NCI-H187 treated with DMSO at 0.1 percent for 48 hours (cell line): ENCODE results near the gene IFNG-AS1.

Experiments used
- DNase-seq: peaks from one replicate; lab custom pipeline; 2025; lab: John Stamatoyannopoulos, UW

IFNG-AS1 gene

GRCh38 chr12:68037616-68038255 is 48.5 kb downstream of the IFNG-AS1 start:
- DNase-seq: no peak

- no peak for DNase-seq
Measured at GRCh38 chr12:68038650-68039049, 49.4 kb downstream of the IFNG-AS1 start.

- DNase-seq: peak; percentile 81
Measured at GRCh38 chr12:68040450-68041075, 51.3 kb downstream of the IFNG-AS1 start.

- peak; percentile 47 for DNase-seq
Measured at GRCh38 chr12:68042212-68042699, 53.0 kb downstream of the IFNG-AS1 start.

- no peak for DNase-seq
Measured at GRCh38 chr12:68043435-68043834, 54.2 kb downstream of the IFNG-AS1 start.

GRCh38 chr12:68048648-68049297 is 59.5 kb downstream of the IFNG-AS1 start:
- DNase-seq: no peak

GRCh38 chr12:68056300-68056699 is 67.1 kb downstream of the IFNG-AS1 start:
- no peak for DNase-seq

GRCh38 chr12:68063900-68064590 is 74.8 kb downstream of the IFNG-AS1 start:
- DNase-seq: no peak

- DNase-seq: no peak
Measured at GRCh38 chr12:68065163-68065562, 75.9 kb downstream of the IFNG-AS1 start.

GRCh38 chr12:68065687-68066086 is 76.4 kb downstream of the IFNG-AS1 start:
- no peak for DNase-seq

- DNase-seq: no peak
Measured at GRCh38 chr12:68067762-68068376, 78.6 kb downstream of the IFNG-AS1 start.

GRCh38 chr12:68069275-68069674 is 80.0 kb downstream of the IFNG-AS1 start:
- no peak for DNase-seq
